SW 1271 (cell line): Measurements from ENCODE around the gene AGAP1.
"Not testable (repeated sequence)": the region's sequence is repeated elsewhere in the genome, so short reads cannot be mapped to it uniquely, and the experiment has no call there.

Experiments used
- DNase-seq, 2 experiments: peaks; one replicate each; lab custom pipeline; 2025; lab: John Stamatoyannopoulos, UW

AGAP1 gene

DNA sequence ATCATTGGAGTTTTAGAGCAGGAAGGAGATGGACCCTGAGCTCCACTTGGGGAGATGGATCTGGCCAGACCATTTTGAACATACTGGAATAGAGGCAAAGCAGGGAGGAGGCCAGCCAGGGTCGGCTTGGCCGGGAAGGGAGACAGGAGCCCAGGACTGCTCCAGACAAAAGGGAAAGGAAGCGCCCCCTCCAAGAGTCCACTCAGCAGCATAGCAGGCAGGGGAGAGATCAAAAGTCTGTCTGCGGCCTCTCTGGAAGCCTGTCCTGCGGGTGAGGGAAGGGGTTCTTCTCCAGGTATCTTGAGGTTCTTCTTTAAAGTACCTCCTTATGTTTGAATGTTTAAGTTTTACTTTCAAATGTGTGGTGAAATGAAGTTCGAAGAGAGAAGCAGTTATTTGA lies 548.2 kb downstream of the AGAP1 start:
- no peak for DNase-seq

DNA sequence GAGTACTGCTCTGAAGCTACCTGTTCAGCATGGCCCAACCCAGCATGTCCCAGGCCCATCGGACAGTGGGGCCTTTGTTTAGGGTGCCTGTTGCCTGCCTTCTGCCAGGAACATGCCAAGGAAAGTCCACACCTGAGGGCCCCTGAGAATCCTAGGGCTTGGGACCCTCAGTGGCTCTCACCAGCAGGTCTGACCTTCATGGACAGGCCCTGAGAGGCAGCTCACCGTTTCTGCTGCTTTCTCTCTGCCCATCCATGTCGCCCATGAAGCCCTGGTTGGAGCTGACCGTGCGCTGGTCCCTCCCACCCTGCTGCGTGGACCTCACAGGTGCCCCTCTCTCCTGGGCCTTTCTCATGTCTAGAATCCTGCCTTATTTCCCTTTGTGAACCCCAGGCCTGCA lies 550.3 kb downstream of the AGAP1 start:
- DNase-seq = no peak

DNA sequence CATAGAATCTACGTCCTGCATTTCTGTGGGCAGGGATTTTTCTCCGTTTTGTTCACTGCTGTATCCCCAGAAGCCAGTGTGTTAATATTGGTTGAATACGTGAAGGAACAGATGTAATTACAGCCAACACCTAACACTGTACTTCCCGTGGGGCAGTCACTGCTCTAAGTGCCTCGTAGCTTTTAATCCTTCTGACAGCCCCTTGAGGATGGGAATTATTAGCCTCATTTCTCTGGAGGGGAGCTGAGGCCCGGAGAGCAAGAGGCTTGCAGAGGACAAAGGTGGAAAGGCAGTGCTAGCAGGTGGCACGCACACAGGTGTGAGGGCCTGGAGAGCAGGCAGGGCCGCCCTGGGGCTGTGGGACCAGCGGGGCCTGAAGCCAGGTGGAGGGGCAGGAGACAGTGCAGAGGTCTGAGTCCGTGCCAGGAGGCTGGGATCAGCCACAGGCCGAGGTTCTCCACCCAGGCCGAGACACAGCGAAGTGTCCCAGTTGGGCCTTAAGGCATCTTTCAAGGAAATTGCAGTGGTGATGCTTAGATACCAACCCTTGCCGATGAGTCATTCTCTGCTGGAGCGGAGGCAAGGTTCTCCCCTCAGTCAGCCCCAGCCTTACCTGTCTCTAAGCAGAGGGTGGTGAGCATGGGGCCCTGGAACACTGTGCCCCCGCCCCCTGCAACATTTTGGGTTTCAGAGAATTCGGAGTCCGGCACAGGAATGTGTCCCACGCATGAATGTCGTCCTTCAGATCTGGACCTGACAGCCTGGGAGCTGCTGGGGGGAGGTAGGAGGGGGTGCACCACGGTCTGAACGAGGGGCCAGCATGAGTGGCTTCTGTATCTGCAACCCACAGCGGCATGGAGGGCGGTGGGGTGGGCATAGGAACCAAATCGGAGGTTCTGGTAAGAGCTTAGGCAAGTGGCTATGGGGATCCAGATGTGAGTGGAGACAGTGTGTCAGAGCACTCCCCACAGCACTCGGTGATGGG lies 551.7 kb downstream of the AGAP1 start:
- DNase-seq = no peak

GRCh38 chr2:236046715-236047114 lies 552.9 kb downstream of the AGAP1 start:
- no peak for DNase-seq

DNA sequence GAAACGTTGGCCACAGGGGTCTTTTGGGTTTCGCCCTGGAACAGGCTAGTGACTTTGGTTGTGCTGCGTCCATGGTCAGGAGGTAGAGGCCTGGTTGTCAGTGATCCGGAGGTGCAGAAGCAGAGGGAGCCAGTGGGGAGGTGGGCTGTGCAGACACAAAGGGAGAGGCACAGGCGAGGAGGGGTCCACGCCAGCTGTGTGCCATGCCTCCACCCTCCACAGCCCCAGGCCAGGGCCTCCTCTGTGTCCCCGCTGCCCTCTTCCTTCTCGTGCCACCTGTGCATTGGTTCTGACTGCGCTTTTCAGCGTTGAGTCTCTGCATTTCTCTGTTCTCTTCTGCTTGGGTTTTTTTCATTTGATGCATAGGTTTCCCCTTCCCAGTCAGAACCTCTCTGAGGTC lies 553.3 kb downstream of the AGAP1 start:
- DNase-seq = no peak

DNA sequence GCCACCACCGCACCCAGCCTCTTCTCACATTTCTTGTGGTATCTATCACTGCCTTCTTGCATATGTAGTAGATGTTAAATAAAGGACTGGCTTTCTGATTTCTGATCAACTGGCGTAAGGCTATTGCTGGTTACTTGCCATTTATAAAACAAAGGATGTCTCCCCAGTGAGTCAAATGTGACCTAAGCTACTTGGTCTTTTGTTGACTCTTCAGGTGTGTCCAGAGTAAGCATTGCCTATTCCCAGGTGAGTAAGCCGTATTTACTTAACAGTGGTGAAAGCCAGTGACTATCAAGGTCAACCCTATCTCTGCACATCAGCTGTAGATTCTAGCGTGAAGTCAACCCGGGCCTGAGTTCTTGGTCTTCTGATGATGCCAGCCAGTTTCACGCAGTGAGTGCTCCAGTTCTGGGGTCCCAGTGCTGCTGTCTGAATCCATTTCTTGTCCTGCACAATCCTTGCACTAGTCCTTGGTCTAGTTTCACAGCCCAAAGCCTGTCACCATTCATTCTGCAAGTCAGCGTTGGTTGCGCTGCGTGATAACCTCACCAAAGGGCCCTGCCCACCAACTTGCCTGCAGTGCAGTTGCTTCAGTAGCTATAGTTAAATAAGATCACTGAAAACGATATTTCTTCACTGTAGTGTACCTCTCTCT lies 554.2 kb downstream of the AGAP1 start:
- DNase-seq = no peak

DNA sequence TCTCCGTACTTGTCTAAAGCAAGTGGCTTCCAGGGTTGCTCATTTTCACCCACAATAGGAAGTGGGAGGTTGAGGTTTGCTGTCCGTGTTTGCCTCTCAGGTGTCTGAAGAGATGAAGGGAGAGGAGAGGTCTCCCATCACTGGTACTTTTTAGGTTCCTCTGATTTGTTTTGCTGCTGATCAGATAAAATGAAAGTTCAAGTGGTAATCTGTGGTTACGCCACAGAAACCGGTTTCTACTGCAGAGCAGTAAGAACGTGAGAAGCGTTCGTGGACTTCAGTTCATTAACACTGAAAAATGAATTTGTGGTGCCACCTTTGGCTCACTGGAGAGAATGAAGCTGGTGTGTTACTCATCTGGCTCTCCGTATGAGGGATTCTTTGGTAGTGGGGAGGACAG lies 556.1 kb downstream of the AGAP1 start:
- DNase-seq = no peak

GRCh38 chr2:236051351-236051750 lies 557.5 kb downstream of the AGAP1 start:
- DNase-seq = no peak

DNA sequence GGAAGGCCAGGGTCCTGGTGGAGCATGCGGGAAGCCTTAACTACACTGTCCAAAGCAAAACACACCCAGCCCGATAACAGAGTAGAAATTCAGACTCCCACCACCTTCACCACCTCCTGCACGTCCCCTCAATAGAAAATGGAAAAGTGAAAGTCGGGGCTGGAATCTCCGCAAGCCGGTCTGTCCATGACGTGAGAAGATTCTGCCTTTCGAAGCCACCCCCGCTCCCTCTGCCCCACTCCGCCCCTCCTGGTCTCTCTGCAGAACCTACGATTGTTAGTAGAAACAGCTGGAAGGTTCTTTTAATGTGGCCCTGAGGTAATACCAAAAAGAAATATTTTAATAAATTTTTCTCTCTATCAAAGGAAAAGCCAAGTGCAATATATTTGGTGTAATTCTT lies 558.0 kb downstream of the AGAP1 start:
- DNase-seq = no peak

- no peak for DNase-seq
Measured at GRCh38 chr2:236052206-236052605, 558.4 kb downstream of the AGAP1 start.

GRCh38 chr2:236052926-236053821 lies 559.3 kb downstream of the AGAP1 start:
- DNase-seq = no peak

- no peak for DNase-seq
Measured at GRCh38 chr2:236054125-236054524, 560.3 kb downstream of the AGAP1 start.

GRCh38 chr2:236054621-236055305 lies 560.9 kb downstream of the AGAP1 start:
- DNase-seq = no peak

- DNase-seq = no peak
Measured at GRCh38 chr2:236055471-236055870, 561.6 kb downstream of the AGAP1 start.

- no peak for DNase-seq
Measured at GRCh38 chr2:236056141-236056540, 562.3 kb downstream of the AGAP1 start.

- no peak for DNase-seq
Measured at GRCh38 chr2:236057375-236057774, 563.5 kb downstream of the AGAP1 start.

DNA sequence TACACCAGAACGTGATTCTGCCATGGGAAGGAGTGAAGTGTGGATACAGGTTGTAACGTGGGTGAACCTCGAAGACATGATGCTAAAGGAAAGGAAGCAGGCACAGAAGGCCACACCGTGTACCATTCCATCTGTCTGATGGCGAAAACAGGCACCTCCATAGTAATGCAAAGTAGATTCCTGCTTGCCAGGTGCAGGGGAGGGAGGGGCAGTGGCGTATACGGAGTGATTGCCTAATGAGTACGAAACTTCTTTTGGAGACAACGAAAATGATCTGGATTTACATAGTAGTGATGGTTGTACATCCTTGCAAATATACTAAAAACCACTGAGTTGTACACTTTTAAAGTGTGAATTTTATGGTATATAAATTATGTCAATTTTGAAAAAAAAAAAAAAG lies 567.7 kb downstream of the AGAP1 start:
- DNase-seq = no peak

DNA sequence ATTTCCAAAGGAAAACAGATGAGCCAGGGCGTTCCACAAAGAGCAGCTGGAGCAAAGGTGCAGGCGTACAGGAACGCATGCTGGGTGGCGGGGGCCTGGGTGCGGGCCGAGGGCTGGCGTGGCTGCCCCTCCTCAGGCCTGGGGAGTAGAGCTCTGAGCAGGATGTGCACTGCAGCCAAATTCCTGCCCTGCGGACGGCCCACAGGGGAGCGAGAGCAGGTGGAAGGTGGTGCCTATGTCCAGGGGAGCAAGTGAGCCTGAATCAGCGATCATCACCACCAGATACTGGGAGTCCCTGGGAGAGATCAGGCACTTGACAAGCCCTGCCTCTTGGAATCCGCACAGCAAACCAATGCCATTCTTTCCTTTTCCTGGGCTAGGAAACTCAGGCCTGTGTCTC lies 568.1 kb downstream of the AGAP1 start:
- DNase-seq = no peak

DNA sequence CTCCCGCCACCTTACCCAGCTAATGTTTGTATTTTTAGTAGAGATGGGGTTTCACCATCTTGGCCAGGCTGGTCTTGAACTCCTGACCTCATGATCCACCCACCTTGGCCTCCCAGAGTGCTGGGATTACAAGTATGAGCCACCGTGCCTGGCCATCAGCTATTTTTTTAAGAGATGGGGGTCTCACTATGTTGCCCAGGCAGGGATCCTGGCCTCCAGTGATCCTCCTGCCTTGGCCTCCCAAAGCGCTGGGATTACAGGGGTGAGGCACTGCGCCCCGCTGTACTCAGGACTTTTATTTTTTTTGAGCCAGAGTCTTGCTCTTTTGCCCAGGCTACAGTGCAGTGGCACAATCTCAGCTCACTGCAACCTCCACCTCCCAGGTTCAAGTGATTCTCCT lies 569.0 kb downstream of the AGAP1 start:
- DNase-seq = not testable (repeated sequence)

GRCh38 chr2:236063994-236064393 lies 570.2 kb downstream of the AGAP1 start:
- DNase-seq = no peak

DNA sequence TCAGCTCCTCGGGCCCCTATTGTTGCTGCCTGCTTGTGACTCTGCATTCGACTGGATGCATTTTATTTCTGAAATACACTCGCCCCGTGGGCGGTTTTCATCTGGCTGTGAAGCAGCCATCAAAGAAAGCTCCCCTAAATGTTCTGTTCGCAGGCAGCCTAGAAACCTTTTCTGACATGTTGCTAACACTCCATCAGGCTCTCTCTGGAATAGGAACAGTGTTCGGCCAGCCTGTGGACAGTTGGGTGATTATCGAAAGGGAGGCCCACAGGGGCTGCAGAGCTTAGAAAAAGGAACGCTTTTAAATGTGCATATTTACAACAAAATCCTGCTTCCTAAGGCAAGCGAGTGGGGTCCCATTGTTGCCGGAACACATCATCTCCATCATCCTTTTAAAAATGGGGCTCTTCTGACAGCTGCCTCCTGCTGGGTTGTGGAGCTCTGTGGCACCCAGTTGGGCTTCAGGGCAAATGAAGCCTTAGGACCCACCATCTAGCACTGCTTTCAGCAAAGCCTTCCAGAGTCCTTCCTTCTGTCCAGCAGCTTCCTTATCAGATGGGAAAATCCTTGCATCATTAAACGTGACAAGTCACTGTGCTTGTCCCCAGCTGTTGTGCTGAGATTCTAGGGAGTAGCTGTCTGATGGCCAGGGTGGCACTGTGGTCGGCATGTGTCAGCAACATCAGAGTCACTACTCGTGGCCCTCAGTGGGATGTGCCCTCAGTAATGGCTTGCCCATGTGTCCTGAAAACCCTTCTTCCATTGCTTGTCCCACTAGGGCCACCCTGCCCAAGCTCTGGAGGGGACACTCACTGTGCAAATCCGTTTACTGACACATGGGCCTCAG lies 571.7 kb downstream of the AGAP1 start:
- no peak for DNase-seq
